Caco-2 (cell line): ENCODE results near the gene WNT10A. TPM values are rescaled to one million over a fixed set of nuclear protein-coding genes. Genes with fewer than 3 reads are reported as not detected.
"Not testable (repeated sequence)": the region's sequence is repeated elsewhere in the genome, so short reads cannot be mapped to it uniquely, and the experiment has no call there.

Experiments used
- BruUV-seq: library from RNA; stranded (reverse); fragments of 400-500 nt; replicated peaks from 2 replicates; lab custom pipeline; 2021; lab: Mats Ljungman, UMichigan
- CTCF ChIA-PET: fragments of 300-600 bp; sonication (Branson Sonifier 250); formaldehyde crosslinking; loops from one replicate; lab custom pipeline; 2022; ENCODE audit warnings: antibody characterized with exemption; lab: Charles Lee
- POLR2A ChIA-PET: fragments of 300-600 bp; sonication (Branson Sonifier 250); formaldehyde crosslinking; loops from one replicate; lab custom pipeline; 2022; ENCODE audit warnings: antibody characterized with exemption; lab: Charles Lee
- DNase-seq, 2 experiments: peaks; one replicate each; pipeline versions ENCODE4 v3.0.0 to v3.0.0-alpha.2; 2020 to 2022
- H3K27me3 ChIP-seq: replicated peaks from 2 replicates; pipeline ENCODE4 v1.6.0; 2011; ENCODE audit warnings: low read length; ENCODE audit not compliant: control insufficient read depth, insufficient read depth
- H3K36me3 ChIP-seq: 2 replicates; pipeline ENCODE4 v1.5.1; 2011; ENCODE audit warnings: low read length; ENCODE audit not compliant: control insufficient read depth, insufficient read depth
- H3K4me1 ChIP-seq: fragments of 250-450 bp; sonication (Bioruptor Pico); 2 replicates; pipeline ENCODE4 v1.5.1; 2020; ENCODE audit warnings: mild to moderate bottlenecking
- H3K4me3 ChIP-seq: 2 replicates; pipeline ENCODE4 v1.5.1; 2011; ENCODE audit warnings: low read depth, mild to moderate bottlenecking, control low read depth, low read length
- H3K9me3 ChIP-seq: fragments of 250-450 bp; sonication (Bioruptor Pico); 2 replicates; pipeline ENCODE4 v1.5.1; 2020; ENCODE audit warnings: mild to moderate bottlenecking, moderate library complexity
- H3K27ac Mint-ChIP-seq: one replicate; pipeline ENCODE4 v1.8.0; 2022; ENCODE audit warnings: mixed read lengths; ENCODE audit not compliant: unreplicated experiment
- H3K27me3 Mint-ChIP-seq: one replicate; pipeline ENCODE4 v1.8.0; 2022; ENCODE audit warnings: mixed read lengths; ENCODE audit not compliant: insufficient read depth, unreplicated experiment
- H3K36me3 Mint-ChIP-seq: one replicate; pipeline ENCODE4 v1.8.0; 2022; ENCODE audit warnings: mild to moderate bottlenecking, mixed read lengths; ENCODE audit not compliant: insufficient read depth, unreplicated experiment
- H3K4me1 Mint-ChIP-seq: one replicate; pipeline ENCODE4 v1.8.0; 2022; ENCODE audit warnings: low read depth, mixed read lengths; ENCODE audit not compliant: unreplicated experiment
- H3K4me3 Mint-ChIP-seq: one replicate; pipeline ENCODE4 v1.8.0; 2022; ENCODE audit warnings: mild to moderate bottlenecking, moderate library complexity, mixed read lengths; ENCODE audit not compliant: unreplicated experiment
- H3K9me3 Mint-ChIP-seq: one replicate; pipeline ENCODE4 v1.8.0; 2022; ENCODE audit warnings: mixed read lengths; ENCODE audit not compliant: unreplicated experiment
- CTCF ChIP-seq, 2 experiments: fragments of 200-600 bp in 1 of 2; IDR thresholded peaks; 1 replicate in 1 of 2; 2 replicates in 1 of 2; pipeline versions ENCODE4 v1.5.1 to v1.8.0; 2011 to 2022; ENCODE audit warnings: antibody characterized with exemption in 1 of 2, control low read depth in 1 of 2, inconsistent platforms in 1 of 2, low read depth in 1 of 2, low read length in 1 of 2, mild to moderate bottlenecking in 1 of 2, moderate library complexity in 1 of 2; ENCODE audit not compliant: insufficient read depth in 1 of 2, severe bottlenecking in 1 of 2, unreplicated experiment in 1 of 2
- intact Hi-C: fragments of 100-400 bp; cut with micrococcal nuclease; formaldehyde crosslinking; loops from one replicate; pipeline ENCODE4 v1.10.0; 2022; ENCODE audit not compliant: unreplicated experiment
- total RNA-seq: library from RNA; stranded (reverse); gene quantifications from 2 replicates; pipeline ENCODE4 v1.2.3, GENCODE V29; 2022

The WNT10A gene
- total RNA-seq, 1 experiment from 2014 or later: 1.2 TPM

GRCh38 chr2:218927422-218927821 is 46.8 kb downstream of the WNT10A start:
- H3K4me3 Mint-ChIP-seq: no peak overlapping the region
- Histone ChIP-seq H3K9me3 (peaks cover 20% of the 10 kb centered on the region), H3K4me1 (no peaks in the 10 kb centered on the region), H3K36me3 (no peaks in the 10 kb centered on the region), H3K4me3 (no peak overlapping the region), H3K27me3 (no peaks in the 10 kb centered on the region)
- TF ChIP-seq CTCF (IDR thresholded peaks at IDR 0.05; ENCODE audit: insufficient read depth in 1 of 2, low read depth in 1 of 2, low read length in 1 of 2, severe bottlenecking in 1 of 2, unreplicated experiment in 1 of 2): no peak
- H3K27ac Mint-ChIP-seq: no peak overlapping the region
- no peaks in the 10 kb centered on the region for H3K4me1 Mint-ChIP-seq
- H3K9me3 Mint-ChIP-seq: peaks cover 34% of the 10 kb centered on the region
- intact Hi-C loops: no loop called here
- BruUV-seq: no TSS peak
- ChIA-PET POLR2A (no interaction called here), CTCF (interaction anchor here (1.1 kb wide), 1 partner anchor 53 kb away, joined by 5 read pairs; no protein-coding TSS in a partner anchor)
- no peak for DNase-seq
- no peaks in the 10 kb centered on the region for H3K27me3 Mint-ChIP-seq
- no peaks in the 10 kb centered on the region for H3K36me3 Mint-ChIP-seq

- BruUV-seq: no TSS peak
- H3K9me3 Mint-ChIP-seq: peaks cover 29% of the 10 kb centered on the region
- no peaks in the 10 kb centered on the region for H3K4me1 ChIP-seq
- no peak for TF ChIP-seq CTCF (IDR thresholded peaks at IDR 0.05; ENCODE audit: insufficient read depth in 1 of 2, low read depth in 1 of 2, low read length in 1 of 2, severe bottlenecking in 1 of 2, unreplicated experiment in 1 of 2)
- H3K4me3 ChIP-seq: no peak overlapping the region
- H3K4me1 Mint-ChIP-seq: no peaks in the 10 kb centered on the region
- H3K9me3 ChIP-seq: peaks cover 19% of the 10 kb centered on the region
- H3K27ac Mint-ChIP-seq: no peak overlapping the region
- DNase-seq: no peak
- no peaks in the 10 kb centered on the region for H3K36me3 Mint-ChIP-seq
- ChIA-PET POLR2A (no interaction called here), CTCF (interaction anchor here (1.1 kb wide), 1 partner anchor 52 kb away, joined by 5 read pairs; no protein-coding TSS in a partner anchor)
- no peak overlapping the region for H3K4me3 Mint-ChIP-seq
- no peaks in the 10 kb centered on the region for H3K36me3 ChIP-seq
- intact Hi-C loops: no loop called here
- H3K27me3 ChIP-seq: no peaks in the 10 kb centered on the region
- H3K27me3 Mint-ChIP-seq: no peaks in the 10 kb centered on the region
Observed at GRCh38 chr2:218927876-218928275, 47.2 kb downstream of the WNT10A start.

GRCh38 chr2:218930488-218930887 is 49.8 kb downstream of the WNT10A start:
- H3K4me3 ChIP-seq, DNase-seq, H3K36me3 ChIP-seq, intact Hi-C loops, H3K4me1 Mint-ChIP-seq, H3K27me3 ChIP-seq, H3K4me1 ChIP-seq, H3K9me3 ChIP-seq, H3K27ac Mint-ChIP-seq, BruUV-seq, POLR2A ChIA-PET, H3K27me3 Mint-ChIP-seq, H3K36me3 Mint-ChIP-seq, H3K4me3 Mint-ChIP-seq: not testable (repeated sequence)
- CTCF ChIA-PET: interaction anchor here (0.5 to 0.6 kb wide), 2 partner anchors 63 to 72 kb away, joined by 3 to 8 read pairs; partner anchors contain the start of gene CRYBA2
- peaks cover 15% of the 10 kb centered on the region for H3K9me3 Mint-ChIP-seq

- DNase-seq, POLR2A ChIA-PET, H3K27ac Mint-ChIP-seq, H3K27me3 Mint-ChIP-seq, intact Hi-C loops, CTCF ChIA-PET, H3K4me3 ChIP-seq, H3K36me3 ChIP-seq, H3K36me3 Mint-ChIP-seq, BruUV-seq, H3K9me3 ChIP-seq, H3K4me3 Mint-ChIP-seq, H3K4me1 ChIP-seq, H3K27me3 ChIP-seq, H3K4me1 Mint-ChIP-seq: not testable (repeated sequence)
- peaks cover 15% of the 10 kb centered on the region for H3K9me3 Mint-ChIP-seq
Observed at GRCh38 chr2:218931751-218932150, 51.1 kb downstream of the WNT10A start.

Other genes with a start within 250 kb of the WNT10A start
- gene ZNF142, start 221.2 kb upstream of the WNT10A start, total RNA-seq: 37.0 and 38.5 TPM in 2 replicates
- gene BCS1L, start 221.2 kb upstream of the WNT10A start, total RNA-seq: 68.3 and 74.6 TPM in 2 replicates
- 30.5 and 32.1 TPM in 2 replicates for gene RNF25, start 208.8 kb upstream of the WNT10A start, total RNA-seq
- gene STK36, start 208.8 kb upstream of the WNT10A start, total RNA-seq: 44.1 and 56.9 TPM in 2 replicates
- 86.6 and 87.9 TPM in 2 replicates for gene TTLL4, start 170.0 kb upstream of the WNT10A start, total RNA-seq
- 20.9 and 26.8 TPM in 2 replicates for gene CYP27A1, start 98.7 kb upstream of the WNT10A start, total RNA-seq
- not detected in 2 replicates for gene PRKAG3, start 49.0 kb upstream of the WNT10A start, total RNA-seq
- 18.3 and 20.3 TPM in 2 replicates for gene WNT6, start 21.0 kb upstream of the WNT10A start, total RNA-seq
- gene CDK5R2, start 78.8 kb downstream of the WNT10A start, total RNA-seq: 0.18 and 0.21 TPM in 2 replicates
- gene FEV, start 104.3 kb downstream of the WNT10A start, total RNA-seq: not detected in 2 replicates
- 0.59 TPM in 1 of 2 replicates, not detected in the other for gene CRYBA2, start 112.6 kb downstream of the WNT10A start, total RNA-seq
- gene CFAP65, start 160.7 kb downstream of the WNT10A start, total RNA-seq: 0.34 and 0.77 TPM in 2 replicates
- 19.0 and 22.6 TPM in 2 replicates for gene IHH, start 180.1 kb downstream of the WNT10A start, total RNA-seq